Anterior cingulate cortex (tissue), 58 donors: ENCODE measurements around the gene C20orf96.
"Not testable (repeated sequence)": the region's sequence is repeated elsewhere in the genome, so short reads cannot be mapped to it uniquely, and the experiment has no call there.

Experiments
- DNase-seq, 58 donors: peaks; one replicate each; lab custom pipeline; 2025; lab: John Stamatoyannopoulos, UW

C20orf96 gene

GRCh38 chr20:286508-286907, 4.0 kb downstream of the C20orf96 start:
- no peak for DNase-seq

- DNase-seq, result no peak
These were observed 6.4 kb downstream of the C20orf96 start for GRCh38 chr20:284172-284571.

GRCh38 chr20:278607-279571, 11.7 kb downstream of the C20orf96 start:
- DNase-seq, result peak in 1 of 58 donors; percentile 41

GRCh38 chr20:278181-278580, 12.4 kb downstream of the C20orf96 start:
- DNase-seq, result no peak

GRCh38 chr20:277496-277781, 13.1 kb downstream of the C20orf96 start:
- no peak for DNase-seq

- no peak for DNase-seq
These were observed 13.7 kb downstream of the C20orf96 start for GRCh38 chr20:276620-277495.

- no peak for DNase-seq
These were observed 14.8 kb downstream of the C20orf96 start for GRCh38 chr20:275791-276190.

- DNase-seq, result no peak
These were observed 16.7 kb downstream of the C20orf96 start for GRCh38 chr20:273884-274283.

- DNase-seq, result no peak
These were observed 17.8 kb downstream of the C20orf96 start for GRCh38 chr20:272718-273117.

- no peak for DNase-seq
These were observed 19.0 kb downstream of the C20orf96 start for GRCh38 chr20:271528-271927.

- DNase-seq, result no peak
These were observed 19.5 kb downstream of the C20orf96 start for GRCh38 chr20:271069-271468.

GRCh38 chr20:270517-270916, 20.0 kb downstream of the C20orf96 start:
- no peak for DNase-seq

- DNase-seq, result peak in 56 of 58 donors; percentile 28 to 88 (median 68)
These were observed 23.7 kb downstream of the C20orf96 start for GRCh38 chr20:266596-267562.

- DNase-seq, result no peak
These were observed 26.8 kb downstream of the C20orf96 start for GRCh38 chr20:263701-264100.

- DNase-seq, result no peak
These were observed 30.6 kb downstream of the C20orf96 start for GRCh38 chr20:259981-260380.

GRCh38 chr20:258963-259362, 31.6 kb downstream of the C20orf96 start:
- no peak for DNase-seq

GRCh38 chr20:258269-258858, 32.2 kb downstream of the C20orf96 start:
- DNase-seq, result no peak

- no peak for DNase-seq
These were observed 33.1 kb downstream of the C20orf96 start, which contains the start of gene DEFB132 for GRCh38 chr20:257419-257818. DEFB132 (plus strand) TSS chr20:257724; CDS start chr20:257779, 55 bp downstream.

- not testable (repeated sequence) for DNase-seq
These were observed 37.1 kb downstream of the C20orf96 start for GRCh38 chr20:253447-253846.

- DNase-seq, result no peak
These were observed 37.7 kb downstream of the C20orf96 start for GRCh38 chr20:252801-253200.
